ENCODE measurements around the gene PMEPA1.

The PMEPA1 gene

GRCh38 chr20:57600320-57601210, 109.2 kb downstream of the PMEPA1 start:
- DNase-seq: no peak

- DNase-seq: no peak
Observed at GRCh38 chr20:57598491-57598890, 111.3 kb downstream of the PMEPA1 start.
